Effector memory CD4-positive, alpha-beta T cell (primary cell): ENCODE results near the gene FAM210A.
A peak's percentile ranks its signal among the peaks of the same experiment; 100 is the strongest.
"Not testable (repeated sequence)": the region's sequence is repeated elsewhere in the genome, so short reads cannot be mapped to it uniquely, and the experiment has no call there.

Experiments used
- DNase-seq, 3 donors: peaks; one replicate each; pipeline ENCODE4 v3.0.0-alpha.2; 2020
- H3K27ac ChIP-seq: 2 replicates; pipeline ENCODE4 v1.7.0; 2013; ENCODE audit warnings: mild to moderate bottlenecking, low read length, moderate library complexity; ENCODE audit not compliant: insufficient read depth, poor library complexity, severe bottlenecking
- H3K27me3 ChIP-seq: replicated peaks from 2 replicates; pipeline ENCODE4 v1.7.0; 2013; ENCODE audit warnings: mild to moderate bottlenecking, low read length; ENCODE audit not compliant: insufficient read depth, control insufficient read depth, poor library complexity, severe bottlenecking
- H3K36me3 ChIP-seq: 2 replicates; pipeline ENCODE4 v1.7.0; 2013; ENCODE audit warnings: mild to moderate bottlenecking, low read length, moderate library complexity; ENCODE audit not compliant: control insufficient read depth, insufficient read depth
- H3K4me1 ChIP-seq: 2 replicates; pipeline ENCODE4 v1.7.0; 2013; ENCODE audit warnings: low read length, mild to moderate bottlenecking; ENCODE audit not compliant: control insufficient read depth, insufficient read depth, poor library complexity, severe bottlenecking
- H3K4me3 ChIP-seq: 2 replicates; pipeline ENCODE4 v1.7.0; 2013; ENCODE audit warnings: low read length, low read depth, mild to moderate bottlenecking; ENCODE audit not compliant: insufficient read depth, poor library complexity, severe bottlenecking
- H3K9me3 ChIP-seq: 2 replicates; pipeline ENCODE4 v1.7.0; 2013; ENCODE audit warnings: mild to moderate bottlenecking, low read length, moderate library complexity; ENCODE audit not compliant: control insufficient read depth
- total RNA-seq, 3 donors: gene quantifications; one replicate each; lab custom pipeline; 2026; lab: John Stamatoyannopoulos, UW

FAM210A gene
- total RNA-seq: 8.0 to 9.5 (median 8.6) reads per million in 3 donors

GRCh38 chr18:13726232-13726971 is at the start of gene FAM210A, which contains the start of gene RNMT:
TSS of gene FAM210A (minus strand) at chr18:13726558. CDS start at chr18:13682077, 44,481 bp downstream.
TSS of gene RNMT (plus strand) at chr18:13726673. CDS start at chr18:13731518, 4,845 bp downstream.
- Histone ChIP-seq H3K27me3 (no peaks in the 10 kb centered on the region), H3K9me3 (no peaks in the 10 kb centered on the region), H3K4me3 (peak within 1 kb of the TSS; percentile 98), H3K27ac (peak within 1 kb of the TSS; percentile 89), H3K36me3 (no peaks in the 10 kb centered on the region), H3K4me1 (peaks cover 6% of the 10 kb centered on the region)
- peak; percentile 86 to 93 (median 90) for DNase-seq

- Histone ChIP-seq H3K27ac (no peak overlapping the region), H3K36me3 (no peaks in the 10 kb centered on the region), H3K9me3 (peaks cover under 1% of the 10 kb centered on the region), H3K4me1 (no peaks in the 10 kb centered on the region), H3K4me3 (no peak overlapping the region), H3K27me3 (no peaks in the 10 kb centered on the region)
- DNase-seq: no peak
These were observed 48.7 kb upstream of the FAM210A start for GRCh38 chr18:13775058-13775457.

GRCh38 chr18:13762690-13763439 is 36.5 kb upstream of the FAM210A start:
- DNase-seq: no peak
- no peak overlapping the region for H3K27ac ChIP-seq
- H3K4me3 ChIP-seq: no peak overlapping the region
- H3K36me3 ChIP-seq: peaks cover 21% of the 10 kb centered on the region
- H3K4me1 ChIP-seq: no peaks in the 10 kb centered on the region
- no peaks in the 10 kb centered on the region for H3K27me3 ChIP-seq
- peaks cover 16% of the 10 kb centered on the region for H3K9me3 ChIP-seq

GRCh38 chr18:13760047-13760446 is 33.7 kb upstream of the FAM210A start:
- Histone ChIP-seq H3K9me3 (peaks cover 3% of the 10 kb centered on the region), H3K4me1 (no peaks in the 10 kb centered on the region), H3K27me3 (no peaks in the 10 kb centered on the region), H3K36me3 (peaks cover 41% of the 10 kb centered on the region), H3K4me3 (no peak overlapping the region), H3K27ac (no peak overlapping the region)
- no peak for DNase-seq

- Histone ChIP-seq H3K9me3 (peaks cover 3% of the 10 kb centered on the region), H3K4me3 (no peak overlapping the region), H3K27me3 (no peaks in the 10 kb centered on the region), H3K4me1 (no peaks in the 10 kb centered on the region), H3K36me3 (peaks cover 54% of the 10 kb centered on the region), H3K27ac (no peak overlapping the region)
- DNase-seq: no peak
These were observed 32.3 kb upstream of the FAM210A start for GRCh38 chr18:13758622-13759021.

- no peaks in the 10 kb centered on the region for H3K9me3 ChIP-seq
- peaks cover 56% of the 10 kb centered on the region for H3K36me3 ChIP-seq
- no peak for DNase-seq
- H3K27ac ChIP-seq: no peak overlapping the region
- H3K4me1 ChIP-seq: no peaks in the 10 kb centered on the region
- H3K27me3 ChIP-seq: no peaks in the 10 kb centered on the region
- no peak overlapping the region for H3K4me3 ChIP-seq
These were observed 30.3 kb upstream of the FAM210A start for GRCh38 chr18:13756671-13757070.

GRCh38 chr18:13756261-13756660 is 29.9 kb upstream of the FAM210A start:
- no peak for DNase-seq
- peaks cover 54% of the 10 kb centered on the region for H3K36me3 ChIP-seq

GRCh38 chr18:13751599-13751998 is 25.2 kb upstream of the FAM210A start:
- not testable (repeated sequence) for H3K9me3 ChIP-seq, DNase-seq, H3K27me3 ChIP-seq, H3K4me1 ChIP-seq, H3K4me3 ChIP-seq, H3K27ac ChIP-seq
- H3K36me3 ChIP-seq: peaks cover 68% of the 10 kb centered on the region

More at GRCh38 chr18:13756261-13756660, 29.9 kb upstream of the FAM210A start:
- no peak overlapping the region for H3K4me3 ChIP-seq
- no peaks in the 10 kb centered on the region for H3K4me1 ChIP-seq
- no peaks in the 10 kb centered on the region for H3K9me3 ChIP-seq
- no peak overlapping the region for H3K27ac ChIP-seq
- no peaks in the 10 kb centered on the region for H3K27me3 ChIP-seq

- Histone ChIP-seq H3K9me3 (no peaks in the 10 kb centered on the region), H3K36me3 (peaks cover 72% of the 10 kb centered on the region), H3K27me3 (no peaks in the 10 kb centered on the region), H3K4me3 (no peak overlapping the region), H3K27ac (no peak overlapping the region), H3K4me1 (no peaks in the 10 kb centered on the region)
- DNase-seq: no peak
These were observed 20.3 kb upstream of the FAM210A start for GRCh38 chr18:13746633-13747032.

- Histone ChIP-seq H3K4me3 (no peak overlapping the region), H3K4me1 (no peaks in the 10 kb centered on the region), H3K27me3 (no peaks in the 10 kb centered on the region), H3K36me3 (peaks cover 81% of the 10 kb centered on the region), H3K27ac (no peak overlapping the region), H3K9me3 (no peaks in the 10 kb centered on the region)
- no peak for DNase-seq
These were observed 19.3 kb upstream of the FAM210A start for GRCh38 chr18:13745696-13746095.
